K562 (cell line): Measurements from ENCODE around the gene DHODH. TPM values are rescaled to one million over a fixed set of nuclear protein-coding genes. Genes with fewer than 3 reads are reported as not detected.

ENCODE experiments used
- ARNT ChIP-seq, 2 experiments: fragments of 450-650 bp; IDR thresholded peaks; 2 replicates each; pipeline ENCODE4 v1.6.1; 2016; ENCODE audit warnings: mild to moderate bottlenecking in 1 of 2
- PHTF2 ChIP-seq: fragments of 250-450 bp; sonication (Bioruptor Pico); IDR thresholded peaks from 2 replicates; pipeline ENCODE4 v1.5.0; 2021; ENCODE audit warnings: mild to moderate bottlenecking
- RFX1 ChIP-seq: fragments of 450-650 bp; IDR thresholded peaks from 2 replicates; pipeline ENCODE4 v1.6.1; 2016; ENCODE audit warnings: mild to moderate bottlenecking, moderate library complexity
- ZBTB40 ChIP-seq, 2 experiments: fragments of 450-650 bp in 1 of 2; sonication (generic) in 1 of 2; formaldehyde crosslinking in 1 of 2; IDR thresholded peaks; 2 replicates each; pipeline versions ENCODE4 v1.7.1 to v1.9.0; 2016 to 2022; ENCODE audit warnings: inconsistent platforms in 1 of 2, mild to moderate bottlenecking in 1 of 2, missing genetic modification reagents in 1 of 2
- ZNF134 ChIP-seq: fragments of 250-450 bp; sonication (Bioruptor Pico); conservative IDR thresholded peaks from 2 replicates; pipeline ENCODE4 v1.4.0; 2020
- ZNF76 ChIP-seq: fragments of 250-450 bp; sonication (Bioruptor Pico); IDR thresholded peaks from 2 replicates; pipeline ENCODE4 v1.4.0; 2020; ENCODE audit warnings: mild to moderate bottlenecking, moderate library complexity, borderline replicate concordance
- polyA plus RNA-seq, 8 experiments: library from polyadenylated mRNA; depleted of rRNA in 4 of 8; stranded (reverse) in 5 of 8; unstranded in 3 of 8; fragments of >200 nt; fragmentation: Nextera tagmentation in 2 of 8; fragmentation: Illumina TruSeq in 1 of 8; extraction: Ambion mirVana in 2 of 8; extraction: Trizol in 1 of 8; gene quantifications; 2 replicates each; pipeline versions ENCODE4 v1.2.1 to v1.2.3, GENCODE V29; 2011 to 2014; ENCODE audit warnings: inconsistent platforms in 1 of 8, missing spikeins in 1 of 8
- total RNA-seq, 7 experiments: library from RNA; depleted of rRNA in 6 of 7; stranded (reverse); fragments of >200 nt in 6 of 7; fragmentation: Illumina TruSeq in 2 of 7; extraction: Trizol in 2 of 7; gene quantifications; 2 replicates each; pipeline versions ENCODE4 v1.2.1 to v1.2.3, GENCODE V29; 2011 to 2021; ENCODE audit warnings: low replicate concordance in 1 of 7

Gene DHODH
- total and polyA plus RNA-seq, 9 of the 15 experiments (the other 6 are each of a cell fraction or from before 2014, with no cell fraction given) = 4.3 to 19.9 (median 12.7) TPM

GRCh38 chr16:72044825-72045359 lies 36.3 kb downstream of the DHODH start (continued):
- TF ChIP-seq ZBTB40 (IDR thresholded peaks at IDR 0.05) = no peak
- no peak for TF ChIP-seq ZBTB40 (CRISPR knock-in tag; IDR thresholded peaks at IDR 0.05)
- TF ChIP-seq ZNF76 (CRISPR knock-in tag) = no peak
- no peak for TF ChIP-seq ZNF134 (CRISPR knock-in tag)
- no peak for TF ChIP-seq ARNT (IDR thresholded peaks at IDR 0.05)
- no peak for TF ChIP-seq RFX1
- no peak for TF ChIP-seq PHTF2 (CRISPR knock-in tag)
